ENCODE data around the gene SPRR5.

The SPRR5 gene, protein sequence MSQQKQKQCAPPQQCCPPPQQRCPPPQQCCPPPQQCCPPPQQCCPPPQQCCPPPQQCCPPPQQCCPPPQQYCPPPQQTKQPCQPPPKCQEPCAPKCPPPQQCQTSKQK

DNA sequence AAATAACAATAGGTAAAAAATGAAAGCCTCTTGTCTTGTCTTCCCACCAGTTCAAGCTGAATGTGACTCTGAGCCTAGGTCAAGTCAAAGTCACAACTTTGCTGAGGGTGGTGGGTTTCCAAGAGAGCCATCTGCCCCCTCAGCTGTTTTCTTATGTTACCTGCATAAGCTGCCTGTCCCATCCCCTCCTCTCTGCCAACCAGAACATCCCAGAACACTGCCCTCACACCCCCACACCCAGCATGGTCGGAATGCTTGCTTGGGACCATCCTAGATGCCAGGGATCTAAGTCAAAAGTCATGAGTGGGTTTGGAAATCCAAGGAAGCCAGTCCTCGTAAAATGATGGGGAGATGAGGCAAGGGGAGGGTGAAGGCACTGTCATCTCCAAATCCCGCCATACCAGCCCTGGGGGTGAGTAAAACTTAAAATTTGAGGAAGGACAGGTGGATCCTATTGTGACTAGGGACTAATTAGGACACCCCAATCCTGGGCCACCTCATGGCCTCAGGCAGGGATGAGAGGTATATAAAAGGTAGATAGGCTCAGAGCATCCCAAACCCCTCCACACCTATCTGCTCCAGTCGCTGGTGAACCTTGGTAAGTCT is at the start of gene SPRR5:
Gene SPRR5 (plus strand): TSS at position 556 of the 606 bp plus-strand sequence. CDS start 1,349 bp downstream, outside the sequence.
- no peak for DNase-seq (ENCODE audit: low read depth in 2 of 2)

DNA sequence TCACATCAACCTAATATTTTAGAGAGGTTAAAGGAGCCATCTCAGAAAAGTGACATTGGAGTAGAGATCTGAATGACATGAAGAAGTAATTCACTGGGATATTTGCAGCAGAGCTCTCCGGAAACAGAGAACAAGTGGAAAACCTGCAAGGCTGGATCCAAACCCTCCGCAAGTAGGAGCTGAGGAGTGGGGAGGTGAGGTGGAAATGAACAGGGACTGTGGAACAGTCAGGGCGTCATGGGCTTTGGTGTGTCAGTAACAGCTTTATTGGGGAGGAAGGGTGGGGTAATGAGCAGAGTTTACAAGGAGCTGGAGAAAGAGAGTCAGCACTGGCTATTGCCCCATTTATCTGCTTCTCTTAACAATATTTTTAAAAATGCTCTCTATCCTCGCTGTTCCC is 48.0 kb upstream of the SPRR5 start:
- no peak for DNase-seq (ENCODE audit: low read depth in 2 of 2)

DNA sequence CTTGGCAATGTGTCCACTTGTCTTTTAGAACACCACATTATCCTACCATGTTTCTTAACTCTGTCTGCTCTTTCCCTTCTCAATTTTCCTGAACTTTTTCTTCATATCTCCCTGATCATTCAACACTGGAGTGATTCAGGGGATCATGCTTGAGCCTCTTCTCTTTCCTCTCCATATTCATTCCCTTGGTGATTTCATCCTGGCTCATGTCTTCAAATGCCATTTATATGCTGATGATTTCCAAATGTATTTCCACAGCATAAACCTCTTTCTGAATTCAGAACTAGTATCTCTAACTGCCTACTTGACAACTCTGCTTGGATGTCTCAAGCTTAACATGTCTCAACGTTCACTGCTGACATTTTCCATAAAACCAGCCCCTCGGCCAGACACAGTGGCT is 47.1 kb upstream of the SPRR5 start:
- no peak for DNase-seq (ENCODE audit: low read depth in 2 of 2)

DNA sequence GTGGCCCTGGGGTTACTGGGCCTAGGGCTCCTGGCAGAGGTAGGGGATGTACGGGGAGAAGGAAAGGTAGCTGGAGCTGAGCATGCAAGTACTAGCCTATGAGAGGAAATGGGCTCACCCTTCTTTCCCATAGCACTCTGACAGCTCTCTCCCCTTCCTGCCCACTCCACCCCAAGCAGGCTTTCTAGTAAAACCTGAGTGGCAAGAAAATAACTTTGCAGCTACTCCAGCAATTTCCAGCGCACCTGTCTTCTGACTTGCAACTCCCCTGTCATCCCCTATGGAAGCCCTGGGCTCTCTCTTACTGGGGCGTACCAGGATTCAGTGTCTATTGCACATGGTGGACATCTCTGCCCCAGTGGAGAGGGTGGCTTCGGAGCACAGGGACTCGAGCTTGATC is 45.4 kb upstream of the SPRR5 start:
- no peak for DNase-seq (ENCODE audit: low read depth in 2 of 2)

DNA sequence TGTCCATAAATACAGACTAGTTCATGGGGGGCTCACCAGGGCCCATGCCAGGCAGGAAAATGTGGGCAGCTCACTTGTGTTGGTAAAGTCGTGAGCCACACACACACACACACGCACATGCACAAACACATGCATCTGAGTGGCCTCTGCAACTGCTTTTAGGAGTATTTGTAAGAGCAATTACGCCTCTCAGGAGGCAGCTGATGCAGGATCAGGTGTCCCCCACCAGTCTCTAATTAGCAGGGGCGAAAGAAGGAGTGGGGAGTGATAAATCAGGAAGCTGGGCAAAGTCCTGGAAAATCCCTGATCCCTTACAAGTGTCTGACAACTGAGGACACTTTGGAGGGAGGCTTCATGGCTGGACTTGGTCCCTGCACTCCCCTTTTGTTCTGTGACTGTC is 44.4 kb upstream of the SPRR5 start:
- DNase-seq (ENCODE audit: low read depth in 2 of 2): no peak

DNA sequence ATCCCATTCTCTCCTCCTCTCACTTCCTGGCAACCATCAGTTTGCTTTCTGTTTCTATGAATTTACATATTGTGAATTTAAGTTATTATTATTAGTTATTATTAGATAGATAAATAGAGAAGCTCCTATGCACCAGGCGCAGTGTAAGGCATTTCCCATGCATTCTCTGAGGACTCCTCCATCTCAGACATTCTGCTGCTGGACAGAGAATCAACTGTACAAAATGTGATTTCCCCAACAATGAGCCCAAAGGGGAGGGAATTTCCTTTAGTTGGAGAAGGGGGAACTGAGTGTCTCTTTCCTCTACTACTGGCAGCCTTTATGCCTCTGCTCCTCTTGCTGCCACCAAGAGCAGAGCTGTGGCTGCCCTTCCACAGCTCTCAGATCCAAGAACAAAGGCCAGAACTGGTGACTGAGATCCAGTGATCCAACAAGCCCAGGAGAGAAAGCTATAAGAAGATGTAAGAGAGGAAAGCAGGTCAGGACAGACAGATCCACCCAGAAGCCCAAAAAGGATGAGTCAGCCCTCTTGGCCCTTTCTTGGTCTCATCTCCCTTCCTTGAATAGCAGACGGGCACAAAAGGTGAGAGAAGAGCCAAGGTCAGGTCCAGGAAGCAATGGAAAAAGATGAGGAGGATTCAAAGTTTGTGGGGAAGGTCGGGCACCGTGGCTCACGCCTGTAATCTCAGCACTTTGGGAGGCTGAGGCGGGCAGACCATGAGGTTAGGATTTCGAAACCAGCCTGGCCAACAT is 42.1 kb upstream of the SPRR5 start:
- DNase-seq (ENCODE audit: low read depth in 2 of 2): no peak

DNA sequence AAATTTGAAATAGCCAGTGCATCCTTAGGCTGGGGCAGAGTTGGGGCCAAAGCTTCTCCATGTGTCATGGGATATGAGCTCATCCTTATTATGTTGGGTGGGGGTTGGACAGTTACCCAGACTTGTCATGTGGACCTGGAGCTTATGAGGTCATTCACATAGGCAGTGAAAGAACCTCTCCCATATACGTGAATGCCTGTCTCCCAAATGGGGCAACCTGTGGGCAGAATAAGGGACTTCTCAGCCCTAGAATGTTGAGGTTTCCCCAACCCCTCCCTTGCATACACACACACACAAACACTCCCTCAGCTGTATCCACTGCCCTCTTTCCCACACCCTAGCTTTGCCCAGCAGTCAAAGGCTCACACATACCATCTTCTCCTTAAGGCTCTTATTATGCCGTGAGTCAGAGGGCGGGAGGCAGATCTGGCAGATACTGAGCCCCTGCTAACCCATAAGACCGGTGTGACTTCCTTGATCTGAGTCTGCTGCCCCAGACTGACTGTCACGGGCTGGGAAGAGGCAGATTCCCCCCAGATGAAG is 40.9 kb upstream of the SPRR5 start:
- DNase-seq (ENCODE audit: low read depth in 2 of 2): no peak

DNA sequence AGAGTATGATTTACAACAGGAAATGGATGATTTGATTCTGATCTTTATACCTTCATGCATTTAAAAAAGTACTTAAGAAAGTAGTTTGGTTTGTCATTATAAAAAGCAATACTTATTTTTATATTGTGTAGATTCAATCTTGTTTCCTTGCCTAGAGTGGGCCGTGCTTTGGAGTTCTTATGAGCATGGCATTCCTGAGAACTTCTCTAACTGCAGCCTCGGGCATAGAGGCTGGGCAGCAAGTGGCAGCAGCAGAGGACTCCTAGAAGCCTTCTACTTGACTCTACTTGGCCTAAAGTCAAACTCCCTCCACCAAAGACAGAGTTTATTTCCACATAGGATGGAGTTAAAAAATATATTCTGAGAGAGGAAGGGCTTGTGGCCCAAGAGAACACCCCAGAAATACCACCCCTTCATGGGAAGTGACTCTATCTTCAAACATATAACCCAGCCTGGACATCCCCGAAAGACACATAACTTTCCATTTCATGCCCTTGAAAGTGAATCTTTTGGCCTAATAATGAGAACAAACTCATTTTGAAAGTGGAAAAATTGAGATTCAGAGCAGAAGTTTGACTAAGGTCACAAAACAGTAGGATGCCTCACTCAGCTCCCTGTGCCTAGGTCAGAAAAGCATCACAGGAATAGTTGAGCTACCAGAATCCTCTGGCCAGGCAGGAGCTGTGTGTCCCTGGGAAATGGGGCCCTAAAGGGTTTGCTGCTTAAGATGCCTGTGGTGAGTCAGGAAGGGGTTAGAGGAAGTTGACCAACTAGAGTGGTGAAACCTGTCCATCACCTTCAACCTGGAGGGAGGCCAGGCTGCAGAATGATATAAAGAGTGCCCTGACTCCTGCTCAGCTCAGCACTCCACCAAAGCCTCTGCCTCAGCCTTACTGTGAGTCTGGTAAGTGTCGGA is 39.1 kb upstream of the SPRR5 start, which contains the start of gene IVL:
Gene IVL (plus strand): TSS at position 861 of the 916 bp plus-strand sequence. CDS start 1,252 bp downstream, outside the sequence.
- no peak for DNase-seq (ENCODE audit: low read depth in 2 of 2)

DNA sequence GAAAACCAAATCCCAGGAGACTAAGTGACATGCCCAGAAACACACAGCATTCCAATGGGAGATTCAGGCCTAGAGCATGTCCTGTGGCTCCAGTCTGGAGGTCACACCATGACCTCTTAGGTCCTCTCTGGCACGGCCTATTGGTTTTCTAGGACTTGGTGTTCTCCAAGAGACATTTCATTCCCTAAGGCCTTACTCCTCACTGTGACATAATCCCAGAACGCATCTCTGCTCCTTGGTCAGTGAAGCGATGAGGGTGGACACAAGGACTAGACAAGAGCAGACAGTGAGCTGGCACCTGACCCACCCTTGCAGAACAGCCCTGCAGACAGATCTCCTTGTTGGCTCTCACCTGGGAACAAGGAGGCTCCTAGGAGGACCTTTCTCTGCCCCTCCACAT is 37.8 kb upstream of the SPRR5 start:
- no peak for DNase-seq (ENCODE audit: low read depth in 2 of 2)

DNA sequence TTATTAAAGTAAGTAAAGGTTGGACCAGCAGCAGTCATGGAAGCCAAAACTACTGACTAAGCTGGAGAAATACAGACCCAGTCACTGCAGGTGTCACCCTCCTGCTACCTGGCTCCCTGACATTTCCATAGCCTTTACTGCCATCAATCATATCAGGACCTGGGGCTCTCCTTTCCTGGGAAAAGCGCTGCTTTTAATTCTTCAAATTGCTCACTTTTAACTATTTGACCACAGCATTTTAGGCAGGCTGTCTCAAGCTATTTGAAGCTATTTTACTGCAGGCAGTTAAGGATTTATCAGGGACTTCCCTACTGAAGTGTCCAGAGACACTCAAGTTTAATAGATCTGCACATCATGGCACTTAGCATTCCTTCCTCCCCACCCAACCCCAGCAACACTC is 34.5 kb upstream of the SPRR5 start:
- DNase-seq (ENCODE audit: low read depth in 2 of 2): no peak

DNA sequence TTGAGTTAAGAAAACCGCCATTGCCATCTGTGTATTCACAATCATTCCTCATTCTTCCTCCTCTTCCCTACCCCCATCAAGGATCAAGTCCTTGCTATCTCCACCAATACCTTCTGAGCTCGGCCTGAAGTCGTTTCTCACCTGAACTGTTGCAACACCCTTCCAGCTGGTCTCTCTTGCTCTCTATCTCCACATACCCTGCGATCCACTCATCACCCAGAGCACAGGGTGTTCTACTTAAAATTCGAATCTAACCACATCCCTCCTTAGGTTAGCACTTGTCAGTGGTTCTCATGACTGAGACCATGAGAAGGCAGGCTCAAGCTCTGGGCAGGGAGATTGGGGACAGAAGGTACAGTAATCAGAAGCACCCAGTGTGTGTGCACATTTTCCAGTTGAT is 34.1 kb upstream of the SPRR5 start:
- no peak for DNase-seq (ENCODE audit: low read depth in 2 of 2)

DNA sequence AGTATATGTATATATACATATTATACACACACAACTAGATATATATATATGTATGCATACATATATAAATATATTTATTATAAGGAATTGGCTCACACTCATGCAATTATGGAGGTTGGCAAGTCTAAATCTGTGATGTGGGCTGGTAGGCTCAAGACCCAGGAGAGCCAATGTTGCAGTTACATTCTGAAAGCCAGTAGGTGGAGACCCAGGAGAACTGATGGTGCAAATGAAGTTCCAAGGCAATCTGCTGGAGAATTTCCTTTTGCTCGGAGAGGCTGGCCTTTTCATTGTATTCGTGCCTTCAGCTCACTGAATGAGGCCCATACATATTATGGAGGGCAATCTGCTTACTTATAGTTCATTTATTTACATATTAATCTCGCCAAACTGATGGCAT is 29.2 kb upstream of the SPRR5 start:
- DNase-seq (ENCODE audit: low read depth in 2 of 2): no peak

DNA sequence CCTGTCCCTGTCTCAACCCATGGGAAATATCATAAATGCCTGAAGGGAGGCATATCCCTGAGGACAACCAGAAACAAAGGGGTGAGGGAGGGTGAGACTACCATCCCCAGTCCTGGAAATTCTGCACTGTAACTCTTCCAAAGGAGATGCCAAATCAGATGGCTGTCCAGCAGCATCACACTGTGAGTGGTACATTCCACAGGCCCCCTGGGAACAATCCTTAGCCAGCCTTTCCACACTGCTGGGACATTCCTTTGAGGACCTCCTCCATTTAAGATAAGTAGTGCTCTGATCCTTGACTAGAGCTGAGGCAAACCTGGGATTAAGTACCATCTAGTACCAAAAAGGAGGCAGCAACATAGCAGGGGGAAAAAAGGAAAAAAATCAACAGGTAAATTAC is 27.9 kb upstream of the SPRR5 start:
- no peak for DNase-seq (ENCODE audit: low read depth in 2 of 2)

DNA sequence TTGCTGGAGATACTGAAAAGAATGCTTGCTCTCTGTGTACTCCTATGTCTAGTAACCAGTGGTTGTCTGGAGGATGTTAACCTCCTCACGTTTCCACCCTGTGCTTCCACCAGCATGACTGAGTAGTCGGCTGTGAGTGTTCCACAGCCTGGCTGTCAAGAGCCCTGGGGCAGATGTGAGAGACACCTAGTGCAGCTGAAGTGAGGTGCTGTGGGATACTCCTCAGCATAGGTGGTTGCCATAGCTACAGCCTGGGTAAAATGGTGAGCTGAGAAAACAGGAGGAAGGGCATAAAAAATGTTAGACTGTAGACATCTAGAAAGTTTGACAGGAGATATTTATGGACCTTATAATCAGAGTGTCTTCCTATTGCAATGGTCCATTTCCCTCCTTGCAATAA is 22.8 kb upstream of the SPRR5 start:
- no peak for DNase-seq (ENCODE audit: low read depth in 2 of 2)

DNA sequence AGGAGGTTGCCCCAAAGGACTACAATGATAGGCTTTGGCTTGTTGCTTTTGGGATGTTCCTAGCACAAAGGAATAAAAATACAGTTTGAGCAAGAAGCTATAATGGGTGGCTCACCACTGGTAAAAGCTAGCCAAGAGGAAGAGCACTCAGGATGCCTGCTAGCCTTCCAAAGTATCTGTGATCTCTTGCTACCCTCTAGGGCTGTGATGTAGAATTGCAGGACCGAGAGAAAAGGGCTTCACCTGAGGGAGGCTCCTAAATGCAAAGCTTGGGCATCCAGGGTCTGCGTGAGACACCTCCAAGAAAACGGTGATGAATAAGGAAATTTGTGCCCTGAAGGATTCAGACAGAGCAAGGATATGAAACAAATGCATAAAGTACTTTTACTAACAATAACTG is 20.9 kb upstream of the SPRR5 start:
- DNase-seq (ENCODE audit: low read depth in 2 of 2): no peak

DNA sequence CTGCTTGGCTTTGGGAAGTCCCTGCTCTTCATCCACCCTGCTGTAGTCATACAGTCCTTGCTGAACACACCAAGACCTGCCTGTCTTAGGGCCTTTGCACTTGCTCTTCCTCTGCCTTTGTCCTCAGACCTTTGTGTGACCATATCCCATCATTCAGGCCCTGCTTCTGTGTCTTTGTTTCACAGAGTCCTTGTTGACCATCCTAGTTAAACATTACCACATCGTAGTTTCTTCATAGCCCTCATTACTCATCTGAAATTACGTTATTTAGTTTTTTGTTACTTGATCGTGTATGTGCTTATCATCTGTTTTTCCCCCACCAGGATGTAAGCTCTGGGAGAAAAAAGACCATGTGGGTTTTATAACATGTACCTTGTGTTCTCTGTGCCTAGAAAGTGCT is 18.3 kb upstream of the SPRR5 start:
- no peak for DNase-seq (ENCODE audit: low read depth in 2 of 2)

DNA sequence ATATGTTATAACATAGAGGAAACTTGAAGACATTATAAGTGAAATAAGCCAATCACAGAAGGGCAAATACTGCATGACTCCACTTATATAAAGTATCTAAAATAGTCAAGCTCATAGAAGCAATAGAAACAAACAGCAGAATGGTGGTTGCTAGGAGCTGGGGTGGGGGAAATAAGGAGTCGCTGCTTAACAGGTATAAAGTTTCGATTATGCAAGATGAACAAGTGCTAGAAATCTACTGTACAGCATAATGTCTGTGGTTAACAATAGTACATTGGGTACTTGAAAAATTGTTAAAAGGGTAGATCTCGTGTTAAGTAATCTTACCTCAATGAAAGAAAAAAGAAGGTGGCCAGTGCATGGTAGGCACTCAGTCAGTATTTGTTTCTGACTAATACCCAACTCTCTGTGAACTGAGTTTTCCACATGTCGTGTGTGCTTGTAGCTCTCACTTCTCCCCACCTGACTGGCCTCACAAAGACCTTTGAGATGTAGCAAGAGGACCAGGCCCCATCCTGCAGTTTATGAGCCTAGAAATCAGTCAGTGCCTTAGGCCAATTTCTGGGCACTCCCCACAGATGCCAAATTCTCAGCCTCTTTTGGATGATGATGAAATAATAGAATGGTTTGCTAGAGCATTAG is 14.7 kb upstream of the SPRR5 start:
- no peak for DNase-seq (ENCODE audit: low read depth in 2 of 2)

DNA sequence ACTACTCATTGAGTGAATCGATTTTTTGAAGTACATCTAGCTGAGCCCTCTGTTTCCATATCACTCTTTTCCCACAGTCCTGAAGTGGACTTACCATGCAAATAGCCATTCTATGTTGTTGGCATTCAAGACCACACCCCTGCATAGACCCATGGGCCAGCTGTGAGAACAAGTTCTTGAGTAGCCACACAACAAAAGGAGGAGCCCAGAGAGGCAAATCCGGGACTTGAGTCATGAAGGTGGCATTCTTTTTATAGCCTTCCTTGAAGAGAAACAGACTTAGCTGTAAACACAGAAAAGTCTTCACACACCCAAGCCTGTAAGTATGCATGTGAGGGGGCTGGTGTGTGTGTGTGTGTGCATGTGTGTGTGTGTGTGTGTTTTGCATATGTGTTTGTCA is 13.8 kb upstream of the SPRR5 start:
- DNase-seq (ENCODE audit: low read depth in 2 of 2): no peak

DNA sequence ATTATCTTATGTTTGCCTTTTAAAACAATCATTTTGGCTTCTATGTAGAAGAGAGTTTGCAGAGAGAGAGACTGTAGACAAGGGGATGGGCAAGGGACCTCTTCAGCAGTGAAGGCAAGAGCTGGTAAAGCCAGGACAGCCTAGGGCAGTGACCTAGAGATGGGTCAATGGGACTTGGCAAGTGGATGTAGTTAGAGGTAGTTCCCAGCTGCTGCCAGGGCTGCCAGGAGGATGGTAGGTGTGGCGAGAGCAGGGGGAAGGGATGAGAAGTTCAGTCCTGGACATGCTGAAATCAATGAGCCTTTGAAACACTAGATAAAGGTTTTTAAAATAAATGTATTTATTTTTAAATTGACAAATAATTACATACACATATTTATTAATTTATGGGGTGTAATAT is 6.4 kb upstream of the SPRR5 start:
- DNase-seq (ENCODE audit: low read depth in 2 of 2): no peak

DNA sequence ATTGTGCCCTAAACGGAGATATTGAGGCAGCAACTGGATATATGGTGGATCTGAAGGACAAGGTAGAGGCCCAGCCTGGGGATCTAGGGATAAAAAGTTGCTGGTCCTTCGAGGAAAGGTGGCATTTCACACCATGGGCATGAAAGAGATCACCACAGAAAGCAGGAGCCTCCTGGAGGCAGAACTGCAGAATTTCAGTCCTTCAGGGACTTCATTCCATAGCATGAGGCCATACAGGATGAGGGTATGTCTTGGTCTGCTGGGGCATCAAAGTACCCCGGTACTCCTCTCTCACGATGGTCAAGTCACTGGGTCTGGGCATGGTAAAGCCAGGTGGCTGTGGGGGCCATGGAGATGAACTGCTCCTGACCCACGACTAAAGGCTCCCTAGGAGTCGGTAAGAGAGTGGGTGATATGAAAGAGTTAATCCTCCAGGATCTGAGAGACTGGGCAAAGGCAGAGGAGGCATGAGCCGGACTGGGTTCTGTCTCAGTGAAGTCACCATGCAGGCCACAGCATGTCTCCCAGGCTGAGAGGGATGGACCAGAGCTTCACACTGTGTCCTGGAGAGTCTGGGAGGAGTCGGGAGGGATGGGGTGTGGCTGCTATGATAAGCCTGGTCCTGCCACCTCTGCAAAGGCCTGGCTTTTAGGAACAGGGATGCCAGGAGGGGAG is 5.8 kb upstream of the SPRR5 start:
- DNase-seq (ENCODE audit: low read depth in 2 of 2): no peak

DNA sequence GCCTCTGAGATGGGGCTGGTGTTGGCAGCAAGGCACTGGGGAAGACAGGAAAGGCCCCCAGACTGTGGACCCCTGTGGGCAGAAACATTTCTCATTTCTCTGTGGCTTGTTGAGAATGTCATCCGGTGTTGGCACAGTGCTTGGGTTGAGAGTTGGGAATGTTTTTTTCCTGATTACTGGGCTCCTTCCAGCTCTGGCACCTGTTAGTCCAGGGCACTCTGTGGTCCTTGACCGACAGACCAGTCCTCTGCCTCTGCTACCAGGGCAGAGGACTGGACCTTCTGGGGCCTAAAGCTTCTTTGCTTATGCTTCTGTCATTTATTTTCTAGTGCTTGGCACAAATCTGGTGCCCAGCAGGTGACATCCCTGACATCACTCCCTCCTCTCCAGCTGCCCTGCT is 4.8 kb upstream of the SPRR5 start:
- DNase-seq (ENCODE audit: low read depth in 2 of 2): no peak
